AG04449 (cell line): ENCODE data around the gene SLC1A3.

Source experiments
- CTCF ChIA-PET: fragments of 350-600 bp; formaldehyde crosslinking; extraction: SDS; loops from one replicate; lab custom pipeline; 2021; ENCODE audit warnings: antibody characterized with exemption; lab: Yijun Ruan, JAX
- POLR2A ChIA-PET: fragments of 400-600, 350-600 bp; formaldehyde crosslinking; extraction: SDS; loops from one replicate; lab custom pipeline; 2020; ENCODE audit warnings: antibody characterized with exemption, inconsistent platforms; lab: Yijun Ruan, JAX
- DNase-seq: peaks from one replicate; pipeline ENCODE4 v3.0.0-alpha.2; 2010; ENCODE audit warnings: low read depth, low spot score
- H3K4me3 ChIP-seq: 2 replicates; pipeline ENCODE4 v1.5.1; 2011; ENCODE audit warnings: low read depth, mild to moderate bottlenecking, control low read depth, low read length
- TF ChIP-seq, protein P1 (sequence below): IDR thresholded peaks from one replicate; pipeline ENCODE4 v1.5.1; 2011; ENCODE audit warnings: mild to moderate bottlenecking, moderate library complexity, low read length, control low read depth, inconsistent platforms; ENCODE audit not compliant: insufficient read depth; ENCODE audit errors: missing control alignments

The SLC1A3 gene

DNA sequence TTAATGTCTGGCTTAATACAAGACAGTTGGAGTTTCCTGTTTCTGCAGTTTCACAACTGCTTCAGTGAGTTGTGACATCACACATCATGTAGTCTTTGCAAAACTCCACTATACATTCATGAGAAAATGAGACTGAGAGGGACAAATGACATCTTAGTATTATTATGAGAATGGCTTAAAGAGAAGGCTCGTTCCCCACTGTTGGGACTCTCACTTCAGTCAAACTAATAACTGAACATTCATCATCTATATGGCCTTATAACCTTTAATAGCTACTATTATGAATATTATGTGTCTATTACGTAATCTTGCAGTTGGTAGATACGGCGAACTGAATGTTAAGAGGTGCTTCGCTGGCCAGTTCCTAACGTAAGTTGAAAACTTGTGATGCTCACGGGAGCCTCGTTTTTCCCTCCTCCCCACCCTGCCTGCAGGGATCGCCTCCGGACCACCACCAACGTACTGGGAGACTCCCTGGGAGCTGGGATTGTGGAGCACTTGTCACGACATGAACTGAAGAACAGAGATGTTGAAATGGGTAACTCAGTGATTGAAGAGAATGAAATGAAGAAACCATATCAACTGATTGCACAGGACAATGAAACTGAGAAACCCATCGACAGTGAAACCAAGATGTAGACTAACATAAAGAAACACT, 79.4 kb downstream of the SLC1A3 start:
- POLR2A ChIA-PET, result no interaction called here
- CTCF ChIA-PET, result interaction anchor here (1.7 to 5.6 kb wide), 3 partner anchors 10 to 271 kb away, joined by 5 to 27 read pairs (median 15); no protein-coding TSS in a partner anchor
- TF ChIP-seq, protein P1, sequence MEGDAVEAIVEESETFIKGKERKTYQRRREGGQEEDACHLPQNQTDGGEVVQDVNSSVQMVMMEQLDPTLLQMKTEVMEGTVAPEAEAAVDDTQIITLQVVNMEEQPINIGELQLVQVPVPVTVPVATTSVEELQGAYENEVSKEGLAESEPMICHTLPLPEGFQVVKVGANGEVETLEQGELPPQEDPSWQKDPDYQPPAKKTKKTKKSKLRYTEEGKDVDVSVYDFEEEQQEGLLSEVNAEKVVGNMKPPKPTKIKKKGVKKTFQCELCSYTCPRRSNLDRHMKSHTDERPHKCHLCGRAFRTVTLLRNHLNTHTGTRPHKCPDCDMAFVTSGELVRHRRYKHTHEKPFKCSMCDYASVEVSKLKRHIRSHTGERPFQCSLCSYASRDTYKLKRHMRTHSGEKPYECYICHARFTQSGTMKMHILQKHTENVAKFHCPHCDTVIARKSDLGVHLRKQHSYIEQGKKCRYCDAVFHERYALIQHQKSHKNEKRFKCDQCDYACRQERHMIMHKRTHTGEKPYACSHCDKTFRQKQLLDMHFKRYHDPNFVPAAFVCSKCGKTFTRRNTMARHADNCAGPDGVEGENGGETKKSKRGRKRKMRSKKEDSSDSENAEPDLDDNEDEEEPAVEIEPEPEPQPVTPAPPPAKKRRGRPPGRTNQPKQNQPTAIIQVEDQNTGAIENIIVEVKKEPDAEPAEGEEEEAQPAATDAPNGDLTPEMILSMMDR, result no peak
- H3K4me3 ChIP-seq, result no peak overlapping the region
- DNase-seq, result no peak

DNA sequence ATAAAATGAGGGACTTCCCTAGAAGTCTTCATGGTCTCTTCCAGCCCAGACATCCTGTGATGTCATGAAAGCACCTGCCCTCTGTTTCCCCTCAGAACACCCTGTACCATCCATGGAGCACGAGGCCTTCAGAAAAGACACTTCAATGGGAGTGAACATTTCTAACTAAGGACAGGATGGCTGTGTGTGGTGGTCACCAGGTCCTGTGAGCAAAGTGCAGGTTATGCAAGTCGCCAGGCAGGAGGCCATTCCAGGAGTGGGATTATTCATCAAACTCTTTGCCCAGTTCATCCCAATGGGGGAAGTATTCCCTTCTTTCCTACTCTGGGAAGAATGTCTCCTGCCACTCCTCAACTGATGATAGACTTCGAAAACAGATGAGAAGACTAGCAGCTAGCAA, 80.5 kb downstream of the SLC1A3 start:
- POLR2A ChIA-PET, result no interaction called here
- CTCF ChIA-PET, result interaction anchor here (0.7 to 15.2 kb wide), 6 partner anchors 9 to 268 kb away, joined by 3 to 566 read pairs (median 4); no protein-coding TSS in a partner anchor
- TF ChIP-seq, protein P1, result no peak
- no peak for DNase-seq
- H3K4me3 ChIP-seq, result no peak overlapping the region

DNA sequence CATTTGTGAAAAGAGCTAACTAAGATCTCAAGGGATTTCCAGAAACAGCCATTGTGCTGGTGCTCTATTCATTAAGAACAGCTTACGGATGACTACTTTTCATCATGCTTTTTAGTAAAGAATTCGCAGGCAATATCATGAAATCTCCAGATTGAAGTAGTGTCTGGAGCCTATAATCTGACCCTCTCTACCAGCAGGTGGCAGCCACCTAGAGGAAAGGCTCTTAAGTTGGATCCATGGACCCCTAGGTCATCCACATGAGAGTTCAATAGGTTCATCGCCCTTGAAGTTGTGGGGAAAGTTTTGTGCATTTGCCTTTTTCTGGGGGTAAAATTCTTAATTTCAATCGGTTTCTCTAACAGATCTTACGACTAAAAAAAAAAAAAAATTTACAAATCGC, 82.3 kb downstream of the SLC1A3 start:
- no peak overlapping the region for H3K4me3 ChIP-seq
- no peak for DNase-seq
- CTCF ChIA-PET, result interaction anchor here (0.9 to 15.2 kb wide), 8 partner anchors 11 to 270 kb away, joined by 3 to 566 read pairs (median 4); partner anchors contain the start of gene SLC1A3
- POLR2A ChIA-PET, result no interaction called here
- TF ChIP-seq, protein P1, result no peak

DNA sequence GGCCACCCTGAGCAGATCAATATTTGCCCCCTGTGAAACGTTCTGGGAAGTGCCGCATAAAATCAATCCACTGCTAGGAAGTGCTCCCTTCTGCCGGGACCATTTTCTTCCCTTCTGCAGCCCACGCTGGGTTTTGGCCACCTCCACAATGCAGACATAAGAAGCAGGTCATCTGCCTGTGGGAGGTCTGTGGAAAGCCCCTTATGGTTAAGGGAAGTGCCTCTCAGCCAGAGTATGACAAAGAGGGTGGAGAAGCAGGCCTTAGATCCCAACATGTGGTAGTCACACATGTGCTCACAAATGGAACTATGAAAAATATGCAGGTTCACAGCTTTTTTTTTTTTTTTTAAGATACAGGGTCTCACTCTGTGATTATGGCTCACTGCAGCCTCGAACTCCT, 82.8 kb downstream of the SLC1A3 start:
- no peak for DNase-seq
- TF ChIP-seq, protein P1, result no peak
- ChIA-PET CTCF (interaction anchor here (1.0 to 15.2 kb wide), 8 partner anchors 11 to 288 kb away, joined by 3 to 566 read pairs (median 18); no protein-coding TSS in a partner anchor), POLR2A (no interaction called here)
- no peak overlapping the region for H3K4me3 ChIP-seq

DNA sequence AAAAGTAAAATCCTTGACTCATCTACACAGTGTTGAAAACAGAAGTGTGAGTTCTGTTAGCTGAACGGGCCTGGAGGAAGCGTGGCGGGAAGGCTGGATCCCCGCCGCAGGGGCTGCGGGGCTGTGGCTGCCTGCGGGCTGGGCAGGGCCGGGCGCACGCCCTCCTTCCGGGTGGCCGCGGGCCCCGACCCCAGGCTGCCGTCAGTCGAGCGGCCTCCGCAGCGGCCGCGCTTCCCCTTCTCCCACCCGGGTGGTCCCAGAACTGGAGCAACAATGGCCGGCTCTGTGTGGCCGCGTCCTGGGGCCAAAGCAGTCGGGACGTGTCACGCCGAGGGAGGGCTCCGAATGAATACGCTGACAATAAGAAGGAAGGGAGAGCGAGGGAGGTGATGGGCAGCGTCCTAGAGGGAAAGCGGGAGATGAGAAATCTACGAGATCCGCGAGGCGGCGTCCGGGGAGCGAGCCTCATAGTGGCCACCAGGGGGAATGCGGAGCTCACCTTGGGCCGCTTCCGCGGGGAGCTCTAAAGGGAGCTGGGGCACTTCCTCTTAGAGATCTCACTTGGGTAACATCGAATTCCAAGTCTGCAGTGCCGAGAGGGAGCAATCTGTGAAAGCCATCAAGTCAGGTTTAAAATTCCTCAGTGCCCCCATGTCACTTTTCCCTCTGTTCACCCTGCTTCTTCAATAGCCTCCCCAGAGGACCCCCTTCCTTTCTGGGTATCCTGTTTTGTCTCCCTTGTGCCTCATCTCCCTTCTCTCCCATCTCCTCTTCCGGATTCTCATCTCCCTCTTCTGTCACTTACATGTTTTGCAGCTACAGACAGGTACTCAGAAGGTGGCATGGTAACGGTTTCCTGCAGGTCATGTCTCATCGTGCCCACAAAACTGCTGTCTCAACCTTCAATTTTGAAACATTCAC, 83.9 kb downstream of the SLC1A3 start:
- ChIA-PET CTCF (interaction anchor here (0.6 to 15.2 kb wide), 41 partner anchors 9 to 611 kb away, joined by 3 to 566 read pairs (median 5); partner anchors contain the start of genes LMBRD2, NADK2, SKP2 and SLC1A3), POLR2A (interaction anchor here (0.7 kb wide), 2 partner anchors 66 to 273 kb away, joined by 3 read pairs; no protein-coding TSS in a partner anchor)
- TF ChIP-seq, protein P1, result peak; percentile 94
- no peak for DNase-seq
- peak overlapping the region; percentile 61 for H3K4me3 ChIP-seq
